PC-3 (cell line): ENCODE results near the gene SPAG6.

Experiments
- EZH2phosphoT487 ChIP-seq: fragments of 300-600 bp; sonication (generic); IDR thresholded peaks from 2 replicates; pipeline ENCODE4 v1.6.1; 2018; ENCODE audit warnings: mild to moderate bottlenecking, antibody characterized with exemption, low read length, borderline replicate concordance
- TF ChIP-seq, protein P1 (sequence below): fragments of 300-600 bp; sonication (generic); conservative IDR thresholded peaks from 2 replicates; pipeline ENCODE4 v1.5.1; 2017; ENCODE audit warnings: antibody characterized with exemption, low read depth, mild to moderate bottlenecking, low read length

DNA sequence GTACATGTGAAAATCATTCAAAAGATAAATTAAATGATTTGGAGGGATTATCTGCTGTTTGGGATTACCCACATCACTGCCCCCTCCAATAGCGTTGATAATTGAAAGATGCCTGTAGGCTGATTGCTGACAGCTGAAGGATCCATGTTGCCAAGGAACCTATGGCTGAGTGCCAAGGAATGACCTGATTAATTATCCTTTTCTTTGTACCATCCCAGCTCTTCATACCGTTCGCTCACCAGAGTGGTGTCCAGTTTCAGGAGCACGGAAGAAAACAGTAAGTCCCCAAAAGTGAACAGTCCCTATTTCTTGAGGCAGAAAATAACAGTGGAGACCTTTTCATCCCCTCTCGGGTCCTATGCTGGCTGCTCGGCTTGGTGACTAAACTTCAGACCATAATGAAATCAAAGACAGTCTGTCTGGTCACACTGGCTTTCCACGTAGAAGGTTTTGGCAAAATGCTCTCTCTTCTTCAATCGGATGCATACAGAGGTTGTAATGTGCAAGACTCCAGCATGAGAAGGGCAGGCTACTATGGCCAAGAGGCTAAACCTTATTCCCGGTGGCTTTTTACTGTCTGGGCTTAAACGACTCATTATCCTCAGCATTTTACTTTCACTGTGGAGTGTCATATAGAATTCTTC, 108.8 kb downstream of the SPAG6 start:
- TF ChIP-seq, protein P1, sequence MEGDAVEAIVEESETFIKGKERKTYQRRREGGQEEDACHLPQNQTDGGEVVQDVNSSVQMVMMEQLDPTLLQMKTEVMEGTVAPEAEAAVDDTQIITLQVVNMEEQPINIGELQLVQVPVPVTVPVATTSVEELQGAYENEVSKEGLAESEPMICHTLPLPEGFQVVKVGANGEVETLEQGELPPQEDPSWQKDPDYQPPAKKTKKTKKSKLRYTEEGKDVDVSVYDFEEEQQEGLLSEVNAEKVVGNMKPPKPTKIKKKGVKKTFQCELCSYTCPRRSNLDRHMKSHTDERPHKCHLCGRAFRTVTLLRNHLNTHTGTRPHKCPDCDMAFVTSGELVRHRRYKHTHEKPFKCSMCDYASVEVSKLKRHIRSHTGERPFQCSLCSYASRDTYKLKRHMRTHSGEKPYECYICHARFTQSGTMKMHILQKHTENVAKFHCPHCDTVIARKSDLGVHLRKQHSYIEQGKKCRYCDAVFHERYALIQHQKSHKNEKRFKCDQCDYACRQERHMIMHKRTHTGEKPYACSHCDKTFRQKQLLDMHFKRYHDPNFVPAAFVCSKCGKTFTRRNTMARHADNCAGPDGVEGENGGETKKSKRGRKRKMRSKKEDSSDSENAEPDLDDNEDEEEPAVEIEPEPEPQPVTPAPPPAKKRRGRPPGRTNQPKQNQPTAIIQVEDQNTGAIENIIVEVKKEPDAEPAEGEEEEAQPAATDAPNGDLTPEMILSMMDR: no peak
- TF ChIP-seq EZH2phosphoT487: no peak
